ENCODE data around the gene PRKRIP1.

PRKRIP1 gene

DNA sequence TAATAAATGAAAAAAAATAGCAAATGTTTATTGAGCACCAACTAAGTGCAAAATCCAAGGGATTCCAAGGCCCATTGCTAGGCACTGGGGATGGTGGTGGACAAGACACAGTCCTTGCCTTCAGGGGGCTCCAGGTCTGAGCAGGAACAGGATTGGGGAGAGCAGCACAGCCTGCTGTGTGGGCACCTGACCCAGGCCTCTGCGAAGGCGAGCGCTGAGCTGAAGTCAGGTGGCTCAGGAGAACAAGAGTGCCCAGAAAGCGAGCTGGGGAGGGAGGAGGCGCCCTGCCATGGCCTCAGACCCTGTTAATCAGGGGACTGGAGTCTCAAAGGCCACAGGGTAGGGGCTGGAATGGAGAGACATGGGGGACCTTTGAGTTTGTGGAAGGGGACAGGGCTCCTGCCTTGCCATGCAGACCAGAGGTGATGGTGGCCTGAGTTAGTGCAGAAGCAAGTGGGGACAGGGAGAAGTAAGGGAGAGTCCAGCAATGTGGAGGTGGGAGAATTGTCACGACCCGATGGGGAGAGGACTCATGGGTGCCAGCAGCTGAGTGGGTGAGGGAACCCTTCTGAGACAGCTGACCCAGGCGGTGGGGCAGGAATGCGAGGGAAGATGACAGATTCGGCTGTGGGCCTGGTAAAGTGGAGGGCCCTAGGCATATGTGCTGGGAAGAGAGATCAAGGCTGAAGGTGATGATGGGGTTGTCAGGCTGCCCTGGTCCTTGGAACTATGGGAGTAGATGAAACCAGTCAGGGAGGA is 33.2 kb downstream of the PRKRIP1 start:
- DNase-seq (ENCODE audit: low read depth, low spot score) = no peak
- ChIA-PET CTCF (interaction anchor here (1.8 kb wide), 1 partner anchor 14 kb away, joined by 5 read pairs; no protein-coding TSS in a partner anchor), POLR2A (no interaction called here)
- no peak overlapping the region for H3K4me3 ChIP-seq (ENCODE audit: low read depth, low read length)
- TF ChIP-seq CTCF (IDR thresholded peaks at IDR 0.05; ENCODE audit: insufficient read depth, low read length, missing control alignments) = no peak

DNA sequence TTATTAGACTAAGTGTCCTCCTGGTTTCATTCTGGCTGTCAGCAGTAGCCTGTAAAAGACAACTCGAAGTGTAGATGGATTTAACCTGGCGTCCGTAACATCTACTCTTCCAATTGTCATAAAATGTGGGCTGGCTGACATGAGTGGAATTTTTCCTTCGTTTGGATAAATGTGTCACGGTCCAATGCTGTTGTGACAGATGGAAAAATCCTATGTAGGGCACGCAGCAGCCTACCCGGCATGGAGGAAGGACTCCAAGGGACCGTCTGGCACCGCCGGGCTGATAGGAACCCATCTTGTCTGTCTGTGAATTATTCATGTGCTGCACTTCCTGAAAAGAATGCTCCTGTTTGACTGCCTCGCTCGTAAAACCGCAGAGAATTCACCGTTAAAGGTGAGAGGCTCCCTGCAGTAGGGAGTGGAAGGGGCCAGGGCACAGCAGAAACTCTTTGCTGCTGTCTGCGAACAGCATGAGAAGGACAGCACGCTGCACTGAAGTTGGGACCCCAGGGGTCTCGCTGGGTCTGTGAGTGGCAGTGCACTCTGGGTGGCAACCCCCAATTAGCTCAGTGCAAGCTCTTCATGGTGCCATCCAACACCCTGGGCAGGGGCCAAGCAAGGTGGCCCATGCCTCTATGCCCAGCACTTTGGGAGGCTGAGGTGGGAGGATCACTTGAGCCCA is 35.6 kb downstream of the PRKRIP1 start:
- no peak overlapping the region for H3K4me3 ChIP-seq (ENCODE audit: low read depth, low read length)

DNA sequence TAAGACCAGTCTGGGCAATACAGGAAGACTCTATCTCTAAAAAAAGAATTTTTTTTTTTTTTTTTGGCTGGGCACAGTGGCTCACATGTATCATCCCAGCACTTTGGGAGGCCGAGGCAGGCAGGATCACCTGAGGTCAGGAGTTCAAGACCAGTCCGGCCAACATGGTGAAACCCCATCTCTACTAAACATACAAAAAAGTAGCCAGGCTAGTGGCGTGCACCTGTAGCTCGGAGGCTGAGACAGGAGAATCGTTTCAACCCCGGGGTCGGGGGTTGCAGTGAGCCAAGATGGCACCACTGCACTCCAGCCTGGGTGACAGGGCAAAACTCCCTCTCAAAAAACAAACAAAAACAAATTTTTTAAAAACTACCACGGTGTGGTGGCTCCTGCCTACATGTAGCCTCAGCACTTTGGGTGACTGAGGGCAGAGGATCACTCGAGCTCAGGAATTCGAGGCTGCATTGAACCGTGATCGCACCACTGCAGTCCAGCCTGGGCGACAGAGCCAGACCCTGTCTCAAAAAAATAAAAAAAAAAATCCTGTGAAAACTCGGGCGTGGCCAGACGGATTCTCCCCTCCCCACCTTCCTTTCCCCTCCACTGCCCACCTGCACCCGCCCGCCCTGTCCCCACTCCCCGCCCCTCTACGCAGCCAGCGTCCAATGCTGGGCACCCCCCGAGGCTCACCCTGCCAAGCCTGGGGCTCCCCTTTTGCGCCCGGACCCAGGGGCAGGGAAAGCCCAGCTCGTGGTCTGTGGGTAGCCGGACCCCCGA is 36.5 kb downstream of the PRKRIP1 start:
- H3K4me3 ChIP-seq (ENCODE audit: low read depth, low read length) = peak overlapping the region; percentile 72
- CTCF ChIA-PET = interaction anchor here (0.9 kb wide), 1 partner anchor 9 kb away, joined by 3 read pairs; no protein-coding TSS in a partner anchor
- DNase-seq (ENCODE audit: low read depth, low spot score) = no peak
- POLR2A ChIA-PET = interaction anchor here (1.0 kb wide), 1 partner anchor 23 kb away, joined by 3 read pairs; no protein-coding TSS in a partner anchor
- no peak for TF ChIP-seq CTCF (IDR thresholded peaks at IDR 0.05; ENCODE audit: insufficient read depth, low read length, missing control alignments)

More for the DNA sequence above, 35.6 kb downstream of the PRKRIP1 start:
- ChIA-PET CTCF (interaction anchor here (0.9 kb wide), 1 partner anchor 8 kb away, joined by 3 read pairs; no protein-coding TSS in a partner anchor), POLR2A (no interaction called here)
- DNase-seq (ENCODE audit: low read depth, low spot score) = no peak
- TF ChIP-seq CTCF (IDR thresholded peaks at IDR 0.05; ENCODE audit: insufficient read depth, low read length, missing control alignments) = no peak

- peak within 1 kb of the TSS; percentile 72 for H3K4me3 ChIP-seq (ENCODE audit: low read depth, low read length)
- TF ChIP-seq CTCF (IDR thresholded peaks at IDR 0.05; ENCODE audit: insufficient read depth, low read length, missing control alignments) = no peak
- ChIA-PET CTCF (interaction anchor here (1.3 kb wide), 1 partner anchor 29 kb away, joined by 3 read pairs; no protein-coding TSS in a partner anchor), POLR2A (interaction anchor here (0.6 to 1.3 kb wide), 3 partner anchors 15 to 31 kb away, joined by 3 to 5 read pairs (median 4); no protein-coding TSS in a partner anchor)
- DNase-seq (ENCODE audit: low read depth, low spot score) = no peak
These were observed 37.3 kb downstream of the PRKRIP1 start, which contains the start of gene ORAI2 for GRCh38 chr7:102433219-102434038. TSS of gene ORAI2 (plus strand) at chr7:102433575. CDS start at chr7:102438957, 5,382 bp downstream.

GRCh38 chr7:102434039-102434486 is 37.9 kb downstream of the PRKRIP1 start:
- peak overlapping the region; percentile 72 for H3K4me3 ChIP-seq (ENCODE audit: low read depth, low read length)
- no peak for TF ChIP-seq CTCF (IDR thresholded peaks at IDR 0.05; ENCODE audit: insufficient read depth, low read length, missing control alignments)
- ChIA-PET CTCF (interaction anchor here (1.3 kb wide), 1 partner anchor 30 kb away, joined by 3 read pairs; no protein-coding TSS in a partner anchor), POLR2A (interaction anchor here (0.6 to 1.3 kb wide), 2 partner anchors 14 to 30 kb away, joined by 4 to 5 read pairs; no protein-coding TSS in a partner anchor)
- no peak for DNase-seq (ENCODE audit: low read depth, low spot score)

All from AG04449 (cell line).